ENCODE results near the gene ZNF24.

DNA sequence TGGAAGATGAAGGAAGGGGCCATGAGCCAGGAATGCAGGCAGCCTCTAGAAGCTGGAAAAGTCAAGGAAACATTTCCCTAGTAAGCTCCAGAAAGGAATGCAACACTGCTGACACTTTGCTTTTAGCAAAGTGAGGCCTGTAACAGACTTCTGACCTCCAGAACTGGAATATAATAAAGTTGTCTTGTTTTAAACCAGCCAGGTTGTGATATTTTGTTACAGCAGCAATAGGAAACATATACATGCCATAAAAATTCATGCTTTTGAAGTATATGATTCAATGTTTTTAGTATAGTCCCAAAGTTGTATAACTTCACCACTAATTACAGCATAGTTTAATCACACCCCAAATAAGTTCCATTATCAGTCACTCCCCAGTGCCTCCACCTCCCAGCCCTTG is 48.2 kb upstream of the ZNF24 start:
- TF ChIP-seq, protein P1, sequence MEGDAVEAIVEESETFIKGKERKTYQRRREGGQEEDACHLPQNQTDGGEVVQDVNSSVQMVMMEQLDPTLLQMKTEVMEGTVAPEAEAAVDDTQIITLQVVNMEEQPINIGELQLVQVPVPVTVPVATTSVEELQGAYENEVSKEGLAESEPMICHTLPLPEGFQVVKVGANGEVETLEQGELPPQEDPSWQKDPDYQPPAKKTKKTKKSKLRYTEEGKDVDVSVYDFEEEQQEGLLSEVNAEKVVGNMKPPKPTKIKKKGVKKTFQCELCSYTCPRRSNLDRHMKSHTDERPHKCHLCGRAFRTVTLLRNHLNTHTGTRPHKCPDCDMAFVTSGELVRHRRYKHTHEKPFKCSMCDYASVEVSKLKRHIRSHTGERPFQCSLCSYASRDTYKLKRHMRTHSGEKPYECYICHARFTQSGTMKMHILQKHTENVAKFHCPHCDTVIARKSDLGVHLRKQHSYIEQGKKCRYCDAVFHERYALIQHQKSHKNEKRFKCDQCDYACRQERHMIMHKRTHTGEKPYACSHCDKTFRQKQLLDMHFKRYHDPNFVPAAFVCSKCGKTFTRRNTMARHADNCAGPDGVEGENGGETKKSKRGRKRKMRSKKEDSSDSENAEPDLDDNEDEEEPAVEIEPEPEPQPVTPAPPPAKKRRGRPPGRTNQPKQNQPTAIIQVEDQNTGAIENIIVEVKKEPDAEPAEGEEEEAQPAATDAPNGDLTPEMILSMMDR (IDR thresholded peaks at IDR 0.05 in 4 of 5, conservative IDR thresholded peaks at IDR 0.05 in 1 of 5), result no peak
- TF ChIP-seq POLR2A (IDR thresholded peaks at IDR 0.05), result no peak
